C4-2B (cell line): ENCODE measurements around the gene LGALS9.

Experiments used
- ZFX ChIP-seq: fragments of 450-650 bp; IDR thresholded peaks from 2 replicates; pipeline ENCODE4 v1.6.1; 2017
- TF ChIP-seq, protein P1 (sequence below): fragments of 450-650 bp; conservative IDR thresholded peaks from 2 replicates; pipeline ENCODE4 v1.5.1; 2017; ENCODE audit warnings: mild to moderate bottlenecking

DNA sequence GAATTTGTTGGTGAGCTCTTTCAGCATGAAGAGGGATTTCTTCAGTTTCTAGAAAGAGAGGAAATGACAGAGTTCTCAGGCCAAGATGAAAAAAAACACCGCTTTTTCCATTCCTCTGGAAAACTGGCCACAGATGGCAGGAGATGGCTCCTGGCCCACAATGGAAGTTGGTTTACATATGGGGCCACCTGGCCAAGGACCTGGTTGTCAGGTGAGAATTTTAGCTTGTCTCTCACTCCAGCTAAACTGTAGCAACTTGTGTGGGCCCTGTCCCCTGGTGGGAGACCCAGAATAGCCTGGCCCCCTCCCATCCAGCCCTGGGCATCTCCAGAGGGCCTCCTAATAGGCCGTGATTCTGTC, 33.6 kb downstream of the LGALS9 start:
- TF ChIP-seq, protein P1, sequence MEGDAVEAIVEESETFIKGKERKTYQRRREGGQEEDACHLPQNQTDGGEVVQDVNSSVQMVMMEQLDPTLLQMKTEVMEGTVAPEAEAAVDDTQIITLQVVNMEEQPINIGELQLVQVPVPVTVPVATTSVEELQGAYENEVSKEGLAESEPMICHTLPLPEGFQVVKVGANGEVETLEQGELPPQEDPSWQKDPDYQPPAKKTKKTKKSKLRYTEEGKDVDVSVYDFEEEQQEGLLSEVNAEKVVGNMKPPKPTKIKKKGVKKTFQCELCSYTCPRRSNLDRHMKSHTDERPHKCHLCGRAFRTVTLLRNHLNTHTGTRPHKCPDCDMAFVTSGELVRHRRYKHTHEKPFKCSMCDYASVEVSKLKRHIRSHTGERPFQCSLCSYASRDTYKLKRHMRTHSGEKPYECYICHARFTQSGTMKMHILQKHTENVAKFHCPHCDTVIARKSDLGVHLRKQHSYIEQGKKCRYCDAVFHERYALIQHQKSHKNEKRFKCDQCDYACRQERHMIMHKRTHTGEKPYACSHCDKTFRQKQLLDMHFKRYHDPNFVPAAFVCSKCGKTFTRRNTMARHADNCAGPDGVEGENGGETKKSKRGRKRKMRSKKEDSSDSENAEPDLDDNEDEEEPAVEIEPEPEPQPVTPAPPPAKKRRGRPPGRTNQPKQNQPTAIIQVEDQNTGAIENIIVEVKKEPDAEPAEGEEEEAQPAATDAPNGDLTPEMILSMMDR = no peak
- TF ChIP-seq ZFX = no peak
